ENCODE results near the gene FNDC11.

The FNDC11 gene

DNA sequence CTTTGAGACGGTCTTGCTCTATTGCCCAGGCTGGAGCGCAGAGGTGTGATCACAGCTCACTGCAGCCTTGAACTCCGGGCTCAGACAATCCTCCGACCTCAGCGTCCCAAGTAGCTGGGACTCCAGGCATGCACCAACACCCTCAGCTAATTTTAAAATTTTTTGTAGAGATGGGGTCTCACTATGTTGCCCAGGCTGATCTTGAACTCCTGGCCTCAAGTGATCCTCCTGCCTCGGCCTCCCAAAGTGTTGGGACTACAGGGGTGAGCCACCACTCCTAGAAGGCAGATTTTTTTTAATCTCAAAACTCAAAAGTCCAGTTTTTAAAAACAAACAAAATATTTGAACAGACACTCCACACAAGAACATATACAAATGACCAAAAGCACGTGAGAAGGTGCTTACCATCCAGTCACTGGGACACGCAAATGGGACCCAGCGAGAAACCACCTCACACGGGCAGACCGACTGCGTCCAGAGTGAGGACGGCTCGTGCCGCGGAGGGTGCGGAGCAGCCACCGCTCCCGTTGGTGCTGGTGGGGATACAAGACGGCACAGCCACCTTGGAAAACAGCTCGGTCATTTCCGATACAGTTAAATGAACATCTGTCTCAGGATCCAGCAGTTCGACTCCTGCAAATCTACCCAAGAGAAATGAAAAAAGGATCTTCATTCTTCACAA lies 28.6 kb downstream of the FNDC11 start:
- no peak for DNase-seq

DNA sequence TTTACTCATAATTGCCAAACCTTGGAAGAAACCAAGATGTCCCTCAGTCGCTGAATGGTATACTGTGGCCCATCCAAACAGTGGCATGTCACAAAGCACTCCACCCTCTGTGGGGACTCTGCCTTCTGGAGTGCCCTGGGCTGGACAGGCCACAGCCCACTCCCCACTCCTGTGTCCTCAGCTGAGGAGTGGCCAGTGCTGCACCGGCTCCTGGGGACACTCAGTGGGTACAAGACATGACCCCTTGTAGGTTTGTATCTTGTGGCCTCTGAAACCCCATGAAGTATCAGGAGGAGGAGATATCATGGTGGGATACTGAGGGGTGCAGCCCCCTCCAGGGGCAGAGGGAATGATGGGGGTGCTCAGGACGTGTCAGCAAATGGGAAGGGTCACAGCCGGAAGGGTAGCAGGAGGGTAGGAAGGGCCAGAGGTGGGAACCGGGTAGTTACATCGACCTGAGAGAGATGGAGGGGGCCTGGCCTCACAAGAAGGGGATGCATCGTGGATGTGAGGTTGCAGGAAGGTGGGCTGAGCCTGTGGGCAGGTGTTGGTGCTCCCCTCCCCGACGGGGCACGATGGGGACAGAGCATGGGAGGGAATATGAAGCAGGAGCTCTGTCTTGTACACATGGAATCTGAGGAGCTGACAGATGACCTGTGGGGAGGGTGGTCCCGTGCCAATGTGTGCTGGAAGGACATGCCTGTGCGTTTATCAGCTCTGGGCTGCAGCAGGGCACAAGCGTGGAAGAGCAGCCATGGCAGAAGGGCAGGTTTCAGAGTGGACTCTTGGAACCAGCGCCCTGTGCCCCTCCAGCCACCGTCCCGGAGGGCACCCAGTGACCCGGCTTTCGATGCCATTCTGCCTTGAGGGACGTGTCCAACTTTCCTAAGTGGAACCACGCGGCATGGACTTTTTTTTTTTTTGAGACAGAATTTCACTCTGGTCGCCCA lies 31.9 kb downstream of the FNDC11 start:
- no peak for DNase-seq

- no peak for DNase-seq
Observed at GRCh38 chr20:63586797-63587196, 32.8 kb downstream of the FNDC11 start.

DNA sequence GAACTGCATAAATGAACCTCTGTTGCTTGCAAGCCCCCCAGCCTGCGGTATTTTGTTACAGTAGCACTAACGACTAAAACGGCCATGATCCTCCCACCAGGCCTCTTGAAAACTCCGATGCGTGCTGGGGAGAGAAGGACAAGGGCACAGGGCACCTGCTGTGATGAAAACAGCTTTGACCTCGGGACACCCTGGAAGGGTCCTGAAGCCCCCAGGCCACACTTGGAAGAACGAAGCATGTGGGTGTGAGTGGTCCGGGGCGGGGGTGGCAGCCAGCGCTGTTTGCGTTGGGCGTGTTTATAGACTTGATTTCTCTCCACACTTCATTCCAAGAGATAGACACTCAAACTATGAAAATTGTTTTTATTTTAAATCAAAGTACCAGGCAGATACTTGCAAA lies 33.3 kb downstream of the FNDC11 start:
- no peak for DNase-seq

DNA sequence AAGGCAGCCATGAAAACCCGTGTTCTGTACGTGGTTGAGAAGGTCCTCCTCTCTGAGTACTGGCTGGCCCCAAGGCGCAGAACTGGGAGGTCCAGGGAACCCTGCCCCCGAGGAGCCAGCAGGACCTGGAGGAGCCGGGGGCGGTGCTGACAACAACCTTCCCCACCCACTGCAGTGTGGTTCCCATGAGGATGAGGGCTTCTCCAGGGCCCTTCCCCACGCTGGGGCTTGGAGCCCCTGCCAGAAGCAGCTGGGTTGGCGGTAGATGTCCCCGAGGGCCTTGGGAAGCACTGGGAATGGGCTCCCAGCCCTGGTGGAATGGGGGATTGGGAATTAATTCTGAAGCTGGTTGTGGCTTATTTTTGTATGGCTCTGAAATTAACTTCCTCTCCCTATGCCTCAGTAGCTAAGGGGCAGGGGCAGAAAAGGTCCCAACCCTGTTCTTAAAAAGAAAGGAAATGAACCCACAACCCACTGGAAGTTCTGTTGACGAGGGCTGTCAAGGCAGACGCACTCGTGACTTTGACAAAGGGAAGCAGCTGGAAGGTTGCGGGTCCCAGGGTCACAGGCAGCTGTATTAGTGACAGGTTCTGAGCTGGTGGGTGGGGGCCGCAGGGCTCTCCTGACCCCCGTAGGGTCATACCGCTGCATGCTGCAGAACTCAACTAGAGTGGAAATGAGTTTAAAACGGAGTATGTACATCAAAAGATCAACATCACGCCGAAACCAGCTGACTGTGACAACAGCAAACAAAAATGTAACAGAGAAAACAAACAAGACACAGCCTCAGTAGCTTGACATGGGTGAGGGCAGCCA lies 34.0 kb downstream of the FNDC11 start:
- DNase-seq: no peak

GRCh38 chr20:63588641-63589041 lies 34.7 kb downstream of the FNDC11 start:
- no peak for DNase-seq

DNA sequence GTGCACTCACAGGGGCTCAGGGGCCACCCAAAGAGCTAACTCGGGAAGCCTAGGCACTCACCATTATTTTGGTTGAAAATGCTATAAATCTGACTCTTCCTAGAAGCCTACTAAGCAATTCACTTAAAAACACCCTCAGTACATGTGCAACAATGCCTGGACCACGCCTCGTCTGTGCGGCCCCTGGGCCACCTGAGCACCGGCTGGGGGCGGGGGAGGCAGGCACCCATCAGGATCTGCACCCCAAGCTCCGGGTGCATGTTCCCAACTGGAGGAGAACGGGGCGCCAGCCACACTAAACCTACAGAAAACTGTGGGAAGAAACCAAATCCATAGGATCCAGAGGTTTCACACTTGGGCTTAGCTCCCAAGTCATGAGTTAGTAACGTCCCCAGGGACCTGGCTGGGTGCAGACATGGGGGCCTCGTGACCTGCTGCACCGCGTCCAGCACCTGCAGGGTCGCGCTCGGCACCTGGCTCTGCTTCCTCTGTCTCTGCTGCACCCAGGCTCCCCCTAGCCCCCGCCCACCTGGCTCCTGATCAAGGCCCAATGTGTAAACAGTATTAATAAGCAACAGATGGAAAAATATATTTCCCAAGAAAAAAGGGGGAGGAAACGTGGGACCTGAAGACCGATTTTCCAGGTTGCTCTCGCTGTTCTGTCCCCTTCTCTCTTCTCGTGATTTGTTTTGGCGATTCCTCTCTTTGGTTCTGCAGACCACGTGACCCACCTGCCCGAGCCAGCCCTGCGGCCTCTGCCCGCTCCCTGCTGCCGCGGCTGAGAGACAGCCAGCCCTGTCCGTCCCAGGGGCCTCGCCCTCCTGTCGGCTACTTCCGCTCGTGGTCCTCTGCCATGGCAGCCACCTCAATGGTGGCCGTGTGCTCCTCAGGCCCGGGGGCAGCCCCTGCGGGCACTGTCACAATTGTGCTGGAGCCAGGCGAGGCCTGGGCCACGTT lies 35.6 kb downstream of the FNDC11 start:
- no peak for DNase-seq

GRCh38 chr20:63590218-63591146 lies 36.5 kb downstream of the FNDC11 start:
- no peak for DNase-seq

- no peak for DNase-seq
Observed at GRCh38 chr20:63591147-63591533, 37.2 kb downstream of the FNDC11 start.

GRCh38 chr20:63591786-63592355 lies 37.9 kb downstream of the FNDC11 start:
- no peak for DNase-seq

DNA sequence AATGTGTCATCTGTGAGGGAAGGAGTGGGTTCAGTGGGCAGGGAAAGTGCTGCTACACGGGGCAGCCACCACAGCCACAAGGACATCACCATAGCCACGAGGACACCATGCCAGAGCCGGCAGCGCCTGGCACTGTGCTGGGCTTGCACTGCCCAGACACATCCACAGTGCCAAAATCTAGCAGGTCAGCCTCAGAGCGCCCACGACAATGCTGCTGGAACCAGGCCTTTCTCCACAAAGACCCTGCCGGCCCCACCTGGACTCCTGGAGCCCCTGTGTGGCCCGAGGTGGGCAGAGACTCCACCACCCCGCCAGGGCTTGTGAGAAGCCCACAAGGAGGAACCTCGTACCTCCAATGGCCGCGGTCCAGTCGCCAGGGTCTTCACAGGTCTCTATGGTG lies 38.7 kb downstream of the FNDC11 start:
- no peak for DNase-seq

DNA sequence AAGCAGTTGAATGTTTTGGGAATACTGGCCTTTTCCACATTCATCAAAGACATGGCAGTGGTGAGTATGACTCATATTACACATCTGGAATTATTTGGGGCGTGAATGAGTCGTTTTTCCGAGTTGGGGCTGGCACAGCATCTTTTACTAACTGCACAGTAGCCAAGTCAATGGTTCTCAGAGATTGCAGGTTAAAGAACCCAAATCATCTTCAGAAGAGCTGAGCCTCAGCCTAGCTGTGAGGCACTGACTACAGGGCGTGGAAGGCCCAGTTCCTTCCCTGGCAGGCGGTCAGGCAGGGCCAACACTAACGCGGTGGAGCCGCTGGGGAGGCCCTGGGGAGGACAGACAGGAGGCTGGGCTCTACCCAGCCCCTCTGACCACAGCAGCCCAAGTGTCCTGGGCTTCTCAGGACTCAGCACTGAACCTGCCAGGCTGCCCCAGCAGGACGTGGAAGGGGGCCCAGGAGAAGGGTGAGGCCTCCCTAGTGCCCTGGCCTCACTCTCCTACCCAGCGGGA lies 40.1 kb downstream of the FNDC11 start:
- no peak for DNase-seq

- no peak for DNase-seq
Observed at GRCh38 chr20:63595416-63596127, 41.6 kb downstream of the FNDC11 start.

GRCh38 chr20:63596423-63596822 lies 42.5 kb downstream of the FNDC11 start:
- no peak for DNase-seq

GRCh38 chr20:63597651-63598478 lies 43.9 kb downstream of the FNDC11 start:
- no peak for DNase-seq

DNA sequence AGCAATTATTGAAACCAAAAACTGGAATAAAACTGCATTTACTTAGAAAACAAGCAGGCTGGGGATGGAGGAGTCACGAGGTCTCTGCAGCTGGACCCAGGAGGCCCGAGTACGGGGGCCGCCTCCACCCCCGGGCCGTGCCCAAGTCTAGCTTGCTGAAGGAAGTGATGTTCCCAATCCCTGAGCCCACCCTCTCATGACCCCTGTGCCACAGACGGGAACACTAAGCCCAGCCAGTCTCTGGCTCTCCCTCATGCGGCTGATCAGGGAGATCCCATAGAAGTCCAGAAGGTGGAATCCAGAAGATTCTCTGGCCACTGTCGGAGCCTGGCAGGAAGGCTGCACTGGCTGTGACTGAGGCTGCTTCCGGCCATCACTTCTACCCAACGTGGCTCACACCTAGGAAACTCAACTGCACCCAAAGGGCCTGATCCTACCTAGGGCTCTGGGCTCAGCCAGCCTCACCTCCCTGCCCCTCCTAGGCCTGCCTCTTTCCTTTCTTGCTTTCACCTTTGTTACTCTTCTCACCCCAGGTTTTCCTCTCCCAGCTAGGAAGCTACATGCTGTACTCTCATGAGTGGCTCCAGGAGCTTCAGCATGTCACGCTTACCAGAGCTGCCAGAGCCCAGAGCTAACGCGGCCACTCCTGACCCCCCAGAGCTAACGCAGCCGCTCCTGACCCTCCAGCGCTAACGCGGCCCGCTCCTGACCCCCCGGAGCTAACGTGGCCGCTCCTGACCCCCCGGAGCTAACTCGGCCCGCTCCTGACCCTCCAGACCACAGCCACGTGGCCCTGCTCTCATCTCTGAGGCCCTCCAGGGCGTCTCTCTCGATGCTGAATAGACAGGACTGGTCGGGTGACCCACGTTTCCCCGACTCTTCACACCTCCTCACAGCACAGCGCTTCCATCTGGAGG lies 44.8 kb downstream of the FNDC11 start:
- no peak for DNase-seq

DNA sequence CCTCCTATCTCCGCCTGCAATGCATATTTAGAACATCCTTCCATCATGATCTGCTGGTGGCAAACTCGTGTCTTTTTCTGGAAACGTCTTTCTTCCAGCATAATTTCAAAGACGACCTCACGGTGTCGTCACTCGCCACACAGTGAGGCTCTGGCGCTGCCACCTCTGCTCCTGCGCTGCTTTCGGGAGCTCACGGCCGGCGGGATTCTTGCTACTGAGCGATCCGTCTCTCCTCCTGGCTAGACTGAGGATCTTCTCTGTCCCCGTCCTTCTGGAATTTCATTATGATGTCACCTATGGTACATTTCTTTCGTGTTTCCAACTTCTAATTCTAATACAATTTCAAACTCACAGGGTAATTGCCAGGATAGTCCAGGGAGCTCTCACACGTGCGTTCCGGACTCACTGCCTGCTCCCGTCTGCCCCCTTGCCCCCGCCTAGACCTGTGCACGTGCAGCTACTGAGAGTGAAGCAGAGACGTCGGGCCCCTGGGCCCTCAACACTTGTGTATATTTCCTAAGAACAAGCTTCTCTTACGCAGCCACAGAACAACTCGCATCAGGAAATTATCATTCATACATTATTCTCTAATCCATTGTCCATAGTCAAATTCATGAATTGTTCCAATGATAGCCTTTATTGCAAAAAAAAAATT lies 45.6 kb downstream of the FNDC11 start:
- no peak for DNase-seq

All from T-helper 9 cell (primary cell).